AG04449 (cell line): Measurements from ENCODE around the gene CFAP299.
"Not testable (repeated sequence)": the region's sequence is repeated elsewhere in the genome, so short reads cannot be mapped to it uniquely, and the experiment has no call there.

Experiments
- CTCF ChIA-PET: fragments of 350-600 bp; formaldehyde crosslinking; extraction: SDS; loops from one replicate; lab custom pipeline; 2021; ENCODE audit warnings: antibody characterized with exemption; lab: Yijun Ruan, JAX
- POLR2A ChIA-PET: fragments of 400-600, 350-600 bp; formaldehyde crosslinking; extraction: SDS; loops from one replicate; lab custom pipeline; 2020; ENCODE audit warnings: antibody characterized with exemption, inconsistent platforms; lab: Yijun Ruan, JAX
- DNase-seq: peaks from one replicate; pipeline ENCODE4 v3.0.0-alpha.2; 2010; ENCODE audit warnings: low read depth, low spot score
- H3K4me3 ChIP-seq: 2 replicates; pipeline ENCODE4 v1.5.1; 2011; ENCODE audit warnings: low read depth, mild to moderate bottlenecking, control low read depth, low read length
- TF ChIP-seq, protein P1 (sequence below): IDR thresholded peaks from one replicate; pipeline ENCODE4 v1.5.1; 2011; ENCODE audit warnings: mild to moderate bottlenecking, moderate library complexity, low read length, control low read depth, inconsistent platforms; ENCODE audit not compliant: insufficient read depth; ENCODE audit errors: missing control alignments

The CFAP299 gene

DNA sequence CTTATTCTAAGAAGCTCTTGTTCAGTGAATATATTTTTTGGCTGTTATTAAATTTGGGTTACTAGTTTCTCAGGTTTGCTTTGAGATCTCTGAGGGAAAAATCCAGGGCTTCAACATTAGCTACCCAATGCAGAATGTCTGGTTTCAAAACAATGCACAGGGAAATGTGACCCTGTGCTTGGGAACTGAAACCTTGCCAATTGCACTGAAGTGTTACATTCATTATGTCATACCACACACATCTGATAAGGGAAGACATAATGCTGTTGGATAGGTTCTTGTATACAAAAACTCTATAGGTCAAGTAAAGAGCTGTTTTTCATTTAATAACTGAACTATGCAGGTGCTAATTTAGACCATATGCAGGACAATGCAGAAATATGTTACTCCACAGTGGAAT lies 349.7 kb downstream of the CFAP299 start:
- DNase-seq = no peak
- CTCF ChIA-PET = interaction anchor here (0.9 kb wide), 1 partner anchor 10 kb away, joined by 3 read pairs; no protein-coding TSS in a partner anchor
- POLR2A ChIA-PET = no interaction called here
- TF ChIP-seq, protein P1, sequence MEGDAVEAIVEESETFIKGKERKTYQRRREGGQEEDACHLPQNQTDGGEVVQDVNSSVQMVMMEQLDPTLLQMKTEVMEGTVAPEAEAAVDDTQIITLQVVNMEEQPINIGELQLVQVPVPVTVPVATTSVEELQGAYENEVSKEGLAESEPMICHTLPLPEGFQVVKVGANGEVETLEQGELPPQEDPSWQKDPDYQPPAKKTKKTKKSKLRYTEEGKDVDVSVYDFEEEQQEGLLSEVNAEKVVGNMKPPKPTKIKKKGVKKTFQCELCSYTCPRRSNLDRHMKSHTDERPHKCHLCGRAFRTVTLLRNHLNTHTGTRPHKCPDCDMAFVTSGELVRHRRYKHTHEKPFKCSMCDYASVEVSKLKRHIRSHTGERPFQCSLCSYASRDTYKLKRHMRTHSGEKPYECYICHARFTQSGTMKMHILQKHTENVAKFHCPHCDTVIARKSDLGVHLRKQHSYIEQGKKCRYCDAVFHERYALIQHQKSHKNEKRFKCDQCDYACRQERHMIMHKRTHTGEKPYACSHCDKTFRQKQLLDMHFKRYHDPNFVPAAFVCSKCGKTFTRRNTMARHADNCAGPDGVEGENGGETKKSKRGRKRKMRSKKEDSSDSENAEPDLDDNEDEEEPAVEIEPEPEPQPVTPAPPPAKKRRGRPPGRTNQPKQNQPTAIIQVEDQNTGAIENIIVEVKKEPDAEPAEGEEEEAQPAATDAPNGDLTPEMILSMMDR = no peak
- no peak overlapping the region for H3K4me3 ChIP-seq

DNA sequence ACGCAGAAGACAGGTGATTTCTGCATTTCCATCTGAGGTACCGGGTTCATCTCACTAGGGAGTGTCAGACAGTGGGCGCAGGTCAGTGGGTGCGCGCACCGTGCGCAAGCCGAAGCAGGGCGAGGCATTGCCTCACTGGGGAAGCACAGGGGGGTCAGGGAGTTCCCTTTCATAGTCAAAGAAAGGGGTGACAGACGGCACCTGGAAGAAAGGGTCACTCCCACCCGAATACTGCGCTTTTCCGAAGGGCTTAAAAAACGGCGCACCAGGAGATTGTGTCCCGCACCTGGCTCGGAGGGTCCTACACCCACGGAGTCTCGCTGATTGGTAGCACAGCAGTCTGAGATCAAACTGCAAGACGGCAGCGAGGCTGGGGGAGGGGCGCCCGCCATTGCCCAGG lies 352.2 kb downstream of the CFAP299 start:
- DNase-seq, H3K4me3 ChIP-seq, POLR2A ChIA-PET, CTCF ChIA-PET: not testable (repeated sequence)

DNA sequence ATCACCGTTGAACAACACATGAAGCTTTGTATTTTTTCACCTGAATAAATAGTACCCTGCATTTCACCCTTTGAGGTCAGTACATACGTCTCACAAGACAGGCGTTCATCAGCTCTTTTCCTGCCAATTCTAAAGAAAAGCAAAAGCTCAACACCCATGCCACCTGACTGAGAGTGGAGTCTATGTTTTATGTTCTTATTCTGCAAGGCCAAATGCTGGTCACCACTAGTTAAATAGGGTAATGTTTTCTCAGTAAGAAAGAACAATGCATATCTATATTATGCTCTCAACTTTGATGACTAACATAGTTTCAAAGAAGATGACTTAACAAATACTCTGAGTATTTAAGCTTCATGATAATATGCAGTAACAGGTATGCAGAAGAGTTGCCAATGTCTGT lies 358.6 kb downstream of the CFAP299 start:
- POLR2A ChIA-PET = no interaction called here
- no peak overlapping the region for H3K4me3 ChIP-seq
- TF ChIP-seq, protein P1 = no peak
- CTCF ChIA-PET = interaction anchor here (1.3 kb wide), 1 partner anchor 9 kb away, joined by 3 read pairs; no protein-coding TSS in a partner anchor
- no peak for DNase-seq

DNA sequence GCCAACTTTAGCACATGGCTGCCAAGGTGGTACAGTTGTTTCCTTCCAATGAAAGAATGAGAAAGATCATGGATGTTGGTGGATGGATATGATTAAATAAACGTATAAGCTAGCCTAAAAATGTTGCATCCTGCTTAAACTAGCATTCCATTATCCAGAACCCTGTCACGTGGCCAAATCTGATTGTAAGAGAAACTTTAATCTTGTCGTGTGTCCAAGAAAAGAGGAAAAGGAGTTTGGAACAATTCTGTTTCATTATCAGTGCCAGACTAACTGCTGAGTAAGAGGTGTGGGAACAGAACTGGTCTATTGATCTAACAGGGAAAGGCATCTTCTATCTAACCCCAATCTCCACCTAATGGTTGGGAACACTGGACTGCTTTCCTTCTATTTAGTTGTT lies 369.8 kb downstream of the CFAP299 start:
- DNase-seq = no peak
- H3K4me3 ChIP-seq = no peak overlapping the region
- TF ChIP-seq, protein P1 = no peak
- POLR2A ChIA-PET = no interaction called here
- CTCF ChIA-PET = no interaction called here

DNA sequence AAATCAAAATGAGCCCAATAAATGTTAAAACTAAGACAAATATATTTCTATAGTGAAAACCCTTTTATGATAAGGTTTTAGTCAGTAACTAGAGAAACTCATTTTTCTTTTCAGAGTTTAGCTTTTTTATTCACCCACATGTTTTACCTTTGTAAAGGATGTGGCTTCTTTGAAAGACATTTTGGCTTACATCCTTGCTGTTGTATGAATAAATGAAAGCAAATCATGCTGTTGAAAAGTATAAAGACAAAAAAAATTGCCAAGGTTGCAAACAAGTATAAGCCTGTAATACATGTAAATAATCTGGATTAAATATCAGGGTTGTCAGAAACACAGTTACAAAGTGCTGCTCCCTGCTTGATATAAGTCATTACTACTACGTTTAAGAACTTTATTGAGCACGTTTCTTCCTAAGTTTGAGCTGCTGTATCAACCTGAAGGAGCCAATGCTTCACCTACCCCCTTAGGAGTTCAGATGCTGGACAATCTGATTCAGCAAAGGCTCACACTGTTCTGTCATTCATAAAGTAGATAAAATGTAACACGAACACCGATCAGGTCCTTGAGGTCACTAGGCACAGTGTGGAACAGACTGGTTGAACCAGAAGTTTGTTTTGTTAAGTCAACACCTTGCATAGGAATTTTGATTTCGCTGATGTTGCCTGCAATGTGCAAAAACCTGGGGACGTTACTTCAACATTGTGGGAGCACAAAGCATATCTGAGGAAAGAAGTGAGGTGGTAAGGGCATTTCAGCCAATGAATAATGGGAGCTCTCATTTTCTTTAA lies 373.7 kb downstream of the CFAP299 start:
- DNase-seq = no peak
- POLR2A ChIA-PET = no interaction called here
- TF ChIP-seq, protein P1 = no peak
- no peak overlapping the region for H3K4me3 ChIP-seq
- CTCF ChIA-PET = interaction anchor here (1.0 kb wide), 1 partner anchor 14 kb away, joined by 3 read pairs; no protein-coding TSS in a partner anchor

DNA sequence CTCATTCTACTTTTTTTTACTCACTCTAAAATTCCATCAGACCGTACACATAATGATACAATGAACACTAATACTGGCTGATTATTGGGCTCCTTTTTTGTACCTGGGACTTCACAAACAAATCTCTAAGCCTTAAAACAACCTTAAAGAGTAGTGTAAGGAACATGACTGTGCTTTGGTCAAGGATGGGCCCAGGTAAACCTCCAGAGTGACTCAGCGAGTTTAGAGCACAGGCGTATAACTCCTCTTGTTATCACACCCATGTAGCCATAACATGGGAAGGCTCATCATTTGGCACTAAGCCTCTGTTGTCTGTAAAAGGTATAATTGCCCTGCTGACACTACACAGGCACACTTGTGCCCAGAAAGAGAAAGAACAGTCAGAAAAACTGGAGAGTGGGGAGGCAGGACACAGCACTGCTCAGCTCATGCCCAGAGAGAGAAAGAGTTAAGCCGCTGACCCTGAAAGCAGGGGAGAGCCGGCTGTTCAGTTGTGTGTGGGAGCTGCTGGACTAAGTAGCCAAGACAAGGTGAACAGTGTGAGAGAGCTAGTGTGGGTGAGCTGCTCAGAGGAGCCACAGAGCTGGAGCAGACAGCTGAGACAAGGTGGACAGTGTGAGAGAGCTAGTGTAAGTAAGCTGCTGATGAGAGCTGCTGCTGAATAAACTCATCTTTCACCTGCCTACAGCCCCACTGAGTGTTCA lies 375.4 kb downstream of the CFAP299 start:
- H3K4me3 ChIP-seq = no peak overlapping the region
- TF ChIP-seq, protein P1 = no peak
- ChIA-PET CTCF (no interaction called here), POLR2A (no interaction called here)
- no peak for DNase-seq
